Inferior parietal cortex (tissue), 1 donor: Measurements from ENCODE around the gene OR13C9.
"Not testable (repeated sequence)": the region's sequence is repeated elsewhere in the genome, so short reads cannot be mapped to it uniquely, and the experiment has no call there.

Experiments used
- DNase-seq: peaks from one replicate; pipeline ENCODE4 v3.0.0-alpha.2; 2016; ENCODE audit errors: extremely low spot score

OR13C9 gene, protein sequence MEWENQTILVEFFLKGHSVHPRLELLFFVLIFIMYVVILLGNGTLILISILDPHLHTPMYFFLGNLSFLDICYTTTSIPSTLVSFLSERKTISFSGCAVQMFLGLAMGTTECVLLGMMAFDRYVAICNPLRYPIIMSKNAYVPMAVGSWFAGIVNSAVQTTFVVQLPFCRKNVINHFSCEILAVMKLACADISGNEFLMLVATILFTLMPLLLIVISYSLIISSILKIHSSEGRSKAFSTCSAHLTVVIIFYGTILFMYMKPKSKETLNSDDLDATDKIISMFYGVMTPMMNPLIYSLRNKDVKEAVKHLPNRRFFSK

DNA sequence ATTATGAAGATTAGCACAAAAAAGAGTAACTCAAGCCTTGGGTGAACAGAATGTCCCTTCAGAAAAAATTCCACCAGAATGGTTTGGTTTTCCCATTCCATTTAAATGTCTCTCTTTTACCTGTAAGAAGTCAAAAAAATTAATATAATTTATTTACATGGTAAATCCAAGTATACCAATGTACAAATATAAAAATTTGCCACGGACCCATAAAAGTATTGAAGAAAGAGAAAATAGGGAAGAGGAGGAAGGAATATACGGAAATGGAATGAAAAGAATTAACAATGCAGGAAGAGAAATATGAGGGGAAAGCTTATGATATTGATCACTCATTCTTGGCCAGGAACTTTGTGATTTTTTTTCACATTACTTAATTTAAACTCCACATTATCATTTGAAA is at the start of gene OR13C9:
Gene OR13C9, minus strand, starts transcription at position 101 of the 400 bp plus-strand sequence. Its CDS starts 0 bp downstream, at position 101.
- DNase-seq, result no peak

DNA sequence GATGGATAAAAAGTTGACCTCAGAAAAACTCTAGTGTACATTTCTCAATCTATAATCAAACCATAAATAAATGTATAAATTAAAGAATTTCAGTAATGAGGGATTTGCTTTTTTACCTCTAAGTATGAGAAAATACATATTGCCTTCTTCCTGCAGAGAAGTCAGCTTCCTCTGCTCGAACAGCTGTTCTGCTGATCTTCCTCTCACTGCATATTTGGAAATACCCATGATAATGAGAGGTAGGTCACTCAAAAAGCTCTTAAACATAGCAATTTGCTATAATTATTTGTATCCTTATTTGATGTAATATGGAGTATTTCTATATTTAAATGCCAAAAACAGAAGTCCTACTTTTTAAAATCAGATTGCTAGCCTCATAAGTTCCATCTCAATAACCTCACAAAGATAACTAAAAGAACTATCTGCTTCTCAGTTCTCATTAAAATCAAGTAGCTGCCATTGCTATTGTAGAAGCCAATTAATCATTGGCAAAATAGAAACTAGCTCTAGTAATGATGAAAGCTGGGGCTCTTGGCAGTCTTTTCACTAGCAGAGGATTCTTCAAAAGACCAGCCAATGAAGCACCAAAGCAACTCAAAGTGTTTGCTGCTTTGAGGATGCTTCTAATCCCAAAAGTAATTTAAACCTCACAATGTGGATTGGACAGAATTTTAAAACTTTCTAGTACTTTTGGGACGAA is 40.6 kb upstream of the OR13C9 start:
- DNase-seq, result no peak

DNA sequence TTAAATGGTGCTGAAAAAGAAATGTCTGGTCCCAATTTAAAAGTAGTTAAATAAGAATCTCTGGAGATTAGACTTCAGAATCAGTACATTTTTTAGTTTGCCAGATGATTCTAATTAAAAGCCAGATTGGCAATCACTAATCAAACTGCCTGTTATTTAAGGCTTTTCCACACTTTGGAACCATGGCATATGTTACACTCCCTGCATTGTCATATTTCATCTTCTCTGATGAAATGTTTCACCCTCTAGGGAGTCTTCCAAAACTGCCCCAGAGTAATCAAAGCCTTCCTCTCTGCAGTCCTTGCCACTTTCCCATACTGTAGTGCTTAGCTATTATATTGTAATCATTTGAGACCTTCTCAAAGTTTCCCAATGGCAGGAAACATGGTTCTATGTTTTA is 17.5 kb upstream of the OR13C9 start:
- no peak for DNase-seq

DNA sequence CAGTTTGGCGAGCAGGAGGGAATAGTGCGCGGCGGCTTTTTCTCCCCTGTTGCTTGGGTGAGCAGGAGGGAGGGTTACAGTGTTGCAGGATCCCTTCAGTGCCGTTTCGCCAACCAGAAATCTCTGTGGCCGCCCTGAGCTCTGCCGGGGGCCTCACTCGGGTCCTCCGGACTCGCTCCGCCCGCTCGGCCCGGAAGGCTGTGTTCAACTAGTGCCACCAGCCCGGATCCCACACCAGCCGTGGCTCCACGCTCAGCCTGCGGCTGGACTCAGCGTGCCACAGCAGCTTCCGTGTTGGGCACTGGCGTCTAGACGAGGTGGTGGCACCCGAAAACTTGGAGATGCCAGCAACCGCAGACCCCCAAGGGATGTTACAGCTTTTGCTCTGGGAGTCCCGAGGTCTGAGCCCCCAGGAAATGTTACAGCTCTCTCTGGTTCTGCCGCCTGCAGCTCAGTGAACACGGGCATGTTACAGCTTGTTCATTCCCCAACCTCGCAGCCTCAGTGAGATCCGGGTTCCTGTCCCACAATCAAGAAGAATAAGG is 16.0 kb upstream of the OR13C9 start:
- DNase-seq, result no peak

DNA sequence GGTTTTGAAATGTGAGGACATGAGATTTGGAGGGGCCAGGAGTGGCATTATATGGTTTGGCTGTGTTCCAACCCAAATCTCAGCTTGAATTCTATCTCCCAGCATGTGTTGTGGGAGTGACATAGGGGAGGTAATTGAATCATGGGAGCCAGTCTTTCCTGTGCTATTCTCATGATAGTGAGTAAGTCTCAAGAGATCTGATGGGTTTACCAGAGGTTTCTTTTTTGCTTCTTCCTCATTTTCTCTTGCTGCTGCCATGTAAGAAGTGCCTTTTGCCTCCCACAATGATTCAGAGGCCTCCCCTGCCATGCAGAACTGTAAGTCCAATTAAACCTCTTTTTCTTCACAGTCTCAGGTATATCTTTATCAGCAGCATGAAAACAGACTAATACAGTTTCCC is 8.0 kb upstream of the OR13C9 start:
- DNase-seq, result not testable (repeated sequence)

DNA sequence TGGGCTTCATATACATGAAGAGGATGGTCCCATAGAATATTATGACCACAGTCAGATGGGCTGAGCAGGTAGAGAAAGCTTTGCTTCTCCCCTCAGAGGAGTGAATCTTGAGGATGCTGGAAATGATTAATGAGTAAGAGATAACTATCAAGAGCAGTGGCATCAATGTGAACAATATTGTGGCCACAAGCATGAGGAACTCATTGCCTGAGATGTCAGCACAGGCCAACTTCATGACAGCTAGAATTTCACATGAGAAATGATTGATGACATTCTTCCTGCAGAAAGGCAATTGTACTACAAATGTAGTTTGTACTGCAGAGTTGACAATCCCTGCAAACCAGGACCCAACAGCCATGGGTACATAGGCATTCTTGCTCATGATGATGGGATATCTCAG is 586 bp downstream of the OR13C9 start:
- DNase-seq, result no peak

DNA sequence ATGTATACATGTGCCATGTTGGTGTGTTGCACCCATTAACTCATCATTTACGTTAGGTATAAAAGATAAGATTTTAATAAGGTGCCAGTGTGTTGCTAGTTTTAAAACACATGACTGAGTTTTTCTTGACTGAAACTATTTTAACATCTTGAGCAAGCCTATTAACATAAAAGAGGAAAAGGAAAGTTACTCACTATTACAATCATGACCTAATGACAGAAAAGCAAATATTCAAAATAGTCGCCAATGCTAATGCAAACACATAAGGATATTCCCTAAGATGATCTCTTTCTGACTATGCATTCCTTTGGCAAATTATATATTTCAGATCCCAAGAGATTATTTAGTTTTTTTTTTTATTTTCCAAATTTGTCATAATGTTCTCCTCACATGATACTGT is 6.8 kb downstream of the OR13C9 start:
- no peak for DNase-seq

DNA sequence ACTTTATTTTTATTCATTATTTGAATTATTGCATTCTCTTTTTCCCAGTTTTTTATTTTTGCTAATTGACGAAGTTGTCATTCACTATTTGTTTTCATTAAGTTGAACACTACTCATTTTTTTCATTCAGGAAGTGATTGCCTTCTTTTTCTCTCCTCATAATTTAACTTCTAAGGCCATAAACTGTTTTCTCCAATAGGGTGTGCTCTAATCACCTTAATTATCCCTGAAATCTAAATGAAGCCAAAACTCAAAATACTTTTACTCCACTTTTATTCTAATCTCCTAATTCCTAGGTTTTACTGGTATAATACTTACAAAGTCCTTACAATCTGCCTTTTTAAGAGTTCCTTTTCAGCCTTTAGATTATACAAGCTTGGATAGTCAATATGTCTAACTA is 9.7 kb downstream of the OR13C9 start:
- no peak for DNase-seq

DNA sequence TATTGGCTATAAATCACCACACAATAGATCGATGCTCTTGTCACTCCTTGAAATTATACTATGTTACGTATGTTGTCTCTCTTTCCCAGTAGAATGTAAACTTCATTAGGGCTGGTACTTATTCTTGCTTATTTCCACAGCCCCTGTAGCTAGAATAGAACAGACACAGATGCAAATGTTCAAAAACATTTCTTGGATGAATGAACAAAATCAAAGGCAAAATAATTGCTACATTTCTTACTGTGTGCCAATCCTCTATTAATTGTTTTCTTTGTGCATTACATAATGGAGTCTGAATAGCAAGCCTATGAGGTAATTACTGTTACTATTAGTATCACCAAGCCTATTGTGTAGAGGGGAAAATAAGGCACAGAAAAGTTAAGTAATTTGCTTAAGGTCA is 11.9 kb downstream of the OR13C9 start:
- DNase-seq, result no peak

DNA sequence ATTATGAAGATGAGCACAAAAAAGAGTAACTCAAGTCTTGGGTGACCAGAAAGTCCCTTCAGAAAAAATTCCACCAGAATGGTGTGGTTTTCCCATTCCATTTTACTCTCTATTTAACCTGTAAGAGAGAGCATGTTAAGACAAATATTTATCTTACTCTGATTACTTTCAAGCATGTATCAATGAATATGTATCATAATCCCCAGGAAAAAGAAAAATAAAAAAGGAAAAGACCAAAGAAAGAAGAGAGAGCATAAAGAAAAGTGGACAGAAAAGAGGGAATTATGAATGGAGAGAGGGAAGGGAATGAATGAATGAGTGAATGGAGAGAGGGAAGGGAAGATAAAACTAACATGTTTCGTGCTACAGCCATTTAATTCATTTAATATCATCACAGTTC is 12.5 kb downstream of the OR13C9 start, which contains the start of gene OR13C2:
Gene OR13C2, minus strand, starts transcription at position 101 of the 400 bp plus-strand sequence. Its CDS starts 0 bp downstream, at position 101.
- not testable (repeated sequence) for DNase-seq

DNA sequence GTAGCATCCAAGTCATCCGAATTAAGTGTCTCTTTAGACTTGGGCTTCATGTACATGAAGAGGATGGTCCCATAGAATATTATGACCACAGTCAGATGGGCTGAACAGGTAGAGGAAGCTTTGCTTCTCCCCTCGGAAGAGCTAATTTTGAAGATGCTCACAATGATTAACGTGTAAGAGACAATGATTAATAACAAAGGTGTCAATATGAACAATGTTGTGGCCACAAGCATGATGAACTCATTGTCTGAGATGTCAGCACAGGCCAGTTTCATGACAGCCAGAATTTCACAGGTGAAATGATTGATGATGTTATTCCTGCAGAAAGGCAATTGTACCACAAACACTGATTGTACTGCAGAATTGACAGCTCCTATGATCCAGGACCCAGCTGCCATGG is 13.2 kb downstream of the OR13C9 start:
- no peak for DNase-seq

DNA sequence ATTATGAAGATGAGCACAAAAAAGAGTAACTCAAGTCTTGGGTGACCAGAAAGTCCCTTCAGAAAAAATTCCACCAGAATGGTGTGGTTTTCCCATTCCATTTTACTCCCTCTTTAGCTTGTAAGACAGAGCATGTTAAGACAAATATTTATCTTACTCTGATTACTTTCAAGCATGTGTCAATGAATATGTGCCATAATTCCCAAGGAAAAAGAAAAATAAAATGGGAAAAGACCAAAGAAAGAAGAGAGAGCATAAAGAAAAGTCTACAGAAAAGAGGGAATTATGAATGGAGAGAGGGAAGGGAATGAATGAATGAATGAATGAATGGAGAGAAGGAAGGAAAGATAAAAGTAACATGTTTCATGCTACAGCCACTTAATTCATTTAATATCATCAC is 18.7 kb downstream of the OR13C9 start, which contains the start of gene OR13C5:
Gene OR13C5, minus strand, starts transcription at position 101 of the 400 bp plus-strand sequence. Its CDS starts 0 bp downstream, at position 101.
- DNase-seq, result not testable (repeated sequence)

DNA sequence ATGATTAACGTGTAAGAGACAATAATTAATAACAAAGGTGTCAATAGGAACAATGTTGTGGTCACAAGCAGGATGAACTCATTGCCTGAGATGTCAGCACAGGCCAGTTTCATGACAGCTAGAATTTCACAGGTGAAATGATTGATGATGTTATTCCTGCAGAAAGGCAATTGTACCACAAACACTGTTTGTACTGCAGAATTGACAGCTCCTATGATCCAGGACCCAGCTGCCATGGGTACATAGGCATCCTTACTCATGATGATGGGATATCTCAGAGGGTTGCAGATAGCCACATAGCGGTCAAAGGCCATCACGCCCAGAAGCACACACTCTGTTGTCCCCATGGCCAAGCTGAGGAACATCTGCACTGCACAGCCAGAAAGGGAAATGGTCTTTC is 19.3 kb downstream of the OR13C9 start:
- DNase-seq, result not testable (repeated sequence)

DNA sequence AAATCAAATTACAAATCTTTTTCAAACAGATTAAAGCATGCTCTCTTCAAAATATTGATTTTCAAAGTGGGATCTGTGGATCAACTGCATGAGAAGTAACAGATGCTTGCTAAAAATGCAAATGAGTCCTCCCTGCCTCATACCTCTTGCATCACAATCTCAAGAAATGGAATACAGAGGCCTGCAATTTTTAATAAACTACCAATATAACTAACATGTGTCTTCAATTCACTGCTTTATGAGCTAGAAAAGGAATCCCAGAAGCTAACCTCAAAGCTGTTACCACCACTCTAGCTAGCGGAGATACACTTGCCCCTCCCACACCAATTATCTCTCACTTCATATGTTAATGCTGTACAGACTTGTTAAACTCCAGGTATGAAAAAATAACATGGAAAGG is 28.4 kb downstream of the OR13C9 start:
- no peak for DNase-seq

DNA sequence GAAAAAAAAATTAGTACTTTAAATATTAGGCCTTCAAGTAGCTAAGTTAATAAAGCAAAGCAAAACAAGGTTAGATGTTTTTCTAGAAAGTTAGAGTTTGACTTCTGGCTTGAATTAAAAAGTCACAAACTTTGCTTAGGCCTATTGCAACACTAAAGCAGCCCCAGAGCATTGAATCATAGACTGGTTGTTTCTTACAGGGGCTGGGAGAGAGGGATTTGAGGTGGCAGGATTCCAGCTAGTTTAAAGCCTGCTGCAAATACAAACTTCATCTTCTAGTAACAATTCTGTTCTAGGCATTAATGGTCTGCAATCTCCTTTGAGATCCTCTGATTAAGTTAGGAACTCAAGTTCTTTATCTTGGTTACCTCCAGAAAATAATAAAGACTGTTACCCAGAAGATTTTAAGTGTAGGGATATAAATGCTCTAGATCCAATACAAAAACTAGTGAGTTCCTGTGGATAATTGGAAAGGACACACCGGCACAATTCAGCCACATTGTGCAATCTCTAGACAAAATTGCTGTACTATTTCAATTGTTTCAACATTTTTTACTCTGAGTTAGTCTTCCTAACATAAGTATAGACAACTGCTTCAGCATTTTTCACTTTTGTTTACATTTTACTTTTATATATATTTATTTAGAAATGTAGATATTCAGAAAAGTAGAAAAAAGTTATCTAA is 31.4 kb downstream of the OR13C9 start:
- DNase-seq, result no peak

DNA sequence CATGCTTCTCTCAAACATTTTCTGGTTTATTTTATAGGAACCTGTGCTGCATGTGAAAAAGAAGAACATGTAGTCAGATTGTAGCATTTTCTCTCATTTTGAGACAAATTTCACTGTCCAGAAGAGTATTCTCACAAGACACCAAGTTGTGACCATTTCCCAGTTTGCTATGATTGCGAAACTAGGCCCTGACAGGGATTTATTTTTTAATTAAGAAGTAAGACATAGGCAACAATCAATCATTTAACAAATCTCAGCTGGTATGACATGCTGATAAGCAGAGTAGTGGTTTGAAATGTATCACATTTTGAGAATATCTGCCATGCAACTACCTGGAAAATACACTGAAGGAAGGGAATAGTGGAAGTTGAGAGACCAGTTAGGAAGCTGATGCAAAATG is 37.4 kb downstream of the OR13C9 start:
- DNase-seq, result no peak

DNA sequence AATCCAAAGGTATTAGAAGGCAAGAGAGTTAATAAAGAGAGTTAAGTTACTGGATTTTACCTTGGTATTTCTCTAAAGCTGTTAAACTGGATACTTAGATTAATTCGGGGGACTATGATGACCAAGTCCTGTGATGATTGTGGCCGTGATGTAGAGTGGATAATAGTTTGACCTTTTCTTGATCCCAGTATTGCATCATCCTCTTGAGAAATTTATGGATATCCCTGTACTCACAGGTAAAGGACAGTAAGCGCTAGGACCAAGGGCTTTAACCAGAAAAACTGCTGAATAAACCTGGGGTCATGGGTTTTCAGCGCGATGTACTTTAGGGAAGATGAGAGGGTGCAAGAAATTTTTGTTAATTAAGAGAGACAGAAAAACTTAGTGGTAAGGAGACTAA is 40.7 kb downstream of the OR13C9 start:
- no peak for DNase-seq

DNA sequence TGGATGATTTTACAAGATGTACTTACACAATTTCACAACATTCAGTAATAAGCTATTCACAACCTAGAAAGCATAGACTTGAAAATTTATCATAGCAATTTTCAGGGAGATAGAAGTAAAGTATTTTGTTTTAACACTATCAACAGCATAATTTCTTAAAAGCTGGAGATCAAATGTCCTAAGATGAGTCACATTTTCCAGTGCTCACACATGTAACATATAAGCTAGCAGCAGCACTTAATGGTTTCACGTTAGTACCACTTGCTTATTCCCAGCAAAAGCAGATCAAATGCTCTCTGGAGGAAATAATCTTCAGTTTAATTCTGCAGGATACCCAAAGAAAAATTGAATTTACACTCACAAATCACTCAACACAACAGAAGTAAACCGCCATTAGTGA is 42.5 kb downstream of the OR13C9 start:
- no peak for DNase-seq

DNA sequence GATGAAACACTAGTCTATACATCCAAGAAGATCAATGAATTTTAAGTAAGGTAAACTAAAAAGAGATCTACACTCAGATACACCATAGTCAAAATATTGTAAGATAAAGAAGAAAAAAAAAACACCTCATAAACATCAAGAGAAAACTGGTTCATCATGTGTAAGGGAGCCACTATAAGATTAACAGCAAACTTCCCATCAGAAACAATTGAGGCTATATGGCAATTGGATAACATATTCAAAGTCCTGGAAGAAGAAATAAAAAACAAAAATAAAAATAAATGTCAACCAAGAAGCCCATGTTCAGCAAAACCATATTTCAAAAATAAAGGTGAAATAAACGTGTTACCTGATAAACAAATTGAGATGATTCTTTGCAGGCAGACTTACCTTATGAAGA is 45.4 kb downstream of the OR13C9 start:
- no peak for DNase-seq

DNA sequence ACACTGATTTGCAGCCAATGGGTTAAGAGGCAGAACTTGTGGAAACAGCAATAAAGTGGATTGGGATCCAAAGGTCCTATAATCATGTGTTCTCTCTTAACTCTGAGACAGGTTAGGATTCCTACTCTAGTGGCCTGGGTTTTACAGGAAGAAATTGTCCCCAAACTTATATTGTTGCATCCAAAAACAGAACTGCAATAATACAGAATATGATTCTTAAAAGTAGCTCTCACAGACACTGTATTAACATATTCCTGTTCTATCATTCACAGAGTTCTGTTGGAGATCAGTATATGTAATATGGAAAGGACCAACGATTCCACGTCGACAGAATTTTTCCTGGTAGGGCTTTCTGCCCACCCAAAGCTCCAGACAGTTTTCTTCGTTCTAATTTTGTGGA is 49.1 kb downstream of the OR13C9 start, which contains the start of gene OR13C8:
Gene OR13C8, plus strand, starts transcription at position 301 of the 400 bp plus-strand sequence. Its CDS starts 0 bp downstream, at position 301.
- no peak for DNase-seq
